Loucy (cell line): ENCODE results near the gene MED31.
"Not testable (repeated sequence)": the region's sequence is repeated elsewhere in the genome, so short reads cannot be mapped to it uniquely, and the experiment has no call there.

Experiments
- CTCF ChIP-seq: fragments of 200-600 bp; sonication (generic); conservative IDR thresholded peaks from 2 replicates; pipeline ENCODE4 v1.5.1; 2014; ENCODE audit warnings: mild to moderate bottlenecking, antibody characterized with exemption, low read length
- EZH2phosphoT487 ChIP-seq: fragments of 200-600 bp; IDR thresholded peaks from 2 replicates; pipeline ENCODE4 v1.6.1; 2018; ENCODE audit warnings: antibody characterized with exemption, mild to moderate bottlenecking, moderate library complexity, borderline replicate concordance

- TF ChIP-seq EZH2phosphoT487, CTCF: not testable (repeated sequence)
Measured at GRCh38 chr17:6658411-6658810, 7.0 kb upstream of the MED31 start.
